HG02885 (cell line): ENCODE data around the gene OR10C1.

Experiments
- ATAC-seq: cut with Tn5 transposase; IDR thresholded peaks from one replicate; pipeline ENCODE4 v1.9.1; 2021; ENCODE audit warnings: mild to moderate bottlenecking; ENCODE audit not compliant: unreplicated experiment, poor library complexity

The OR10C1 gene

GRCh38 chr6:29474996-29475395 lies 35.9 kb downstream of the OR10C1 start:
- no peak for ATAC-seq

DNA sequence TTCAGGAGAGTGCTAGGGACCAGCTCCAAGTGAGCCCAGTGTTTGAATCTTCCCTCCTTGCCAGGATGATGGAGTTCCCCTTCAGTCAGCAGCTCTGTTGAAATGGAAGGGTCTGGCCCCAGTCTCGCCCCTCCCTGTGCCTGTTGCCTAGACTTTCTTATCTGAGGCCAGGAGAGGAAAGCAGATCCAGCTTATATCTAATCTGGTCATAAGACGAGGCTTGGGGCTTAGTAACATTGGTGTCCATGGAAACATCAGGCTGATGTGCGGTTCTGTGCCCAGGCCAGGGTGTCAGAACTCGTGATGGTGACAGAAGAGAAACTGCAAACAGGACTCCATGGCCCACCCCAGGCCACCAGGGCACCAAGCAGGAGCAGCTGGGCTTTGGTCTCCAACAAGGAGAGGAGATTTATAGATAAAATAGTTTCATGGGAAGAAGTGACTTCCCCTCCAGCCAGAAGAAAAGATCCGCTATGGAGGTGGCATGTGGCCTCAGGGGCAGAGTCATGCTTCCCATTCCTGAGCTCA lies 38.9 kb downstream of the OR10C1 start:
- no peak for ATAC-seq

DNA sequence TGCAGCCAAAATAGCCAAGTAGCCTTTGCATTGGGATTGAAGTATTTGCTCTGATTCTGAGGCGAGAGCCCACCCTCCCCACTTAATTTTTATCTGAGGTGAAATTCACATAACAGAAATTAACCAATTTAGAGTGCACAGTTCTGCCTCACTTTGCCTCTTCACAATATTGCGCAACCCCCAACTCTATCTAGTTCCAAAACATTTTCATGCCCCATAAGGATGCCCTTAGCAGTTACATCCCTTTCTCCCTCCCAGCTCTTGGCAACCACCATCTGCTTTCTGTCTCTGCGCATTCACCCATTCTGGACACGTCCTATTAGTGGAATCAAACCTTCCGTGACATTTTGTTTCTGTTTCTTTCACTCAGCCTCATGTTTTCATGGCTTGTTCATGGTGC lies 39.6 kb downstream of the OR10C1 start:
- ATAC-seq, result no peak

- no peak for ATAC-seq
Observed at GRCh38 chr6:29479560-29479959, 40.5 kb downstream of the OR10C1 start.

DNA sequence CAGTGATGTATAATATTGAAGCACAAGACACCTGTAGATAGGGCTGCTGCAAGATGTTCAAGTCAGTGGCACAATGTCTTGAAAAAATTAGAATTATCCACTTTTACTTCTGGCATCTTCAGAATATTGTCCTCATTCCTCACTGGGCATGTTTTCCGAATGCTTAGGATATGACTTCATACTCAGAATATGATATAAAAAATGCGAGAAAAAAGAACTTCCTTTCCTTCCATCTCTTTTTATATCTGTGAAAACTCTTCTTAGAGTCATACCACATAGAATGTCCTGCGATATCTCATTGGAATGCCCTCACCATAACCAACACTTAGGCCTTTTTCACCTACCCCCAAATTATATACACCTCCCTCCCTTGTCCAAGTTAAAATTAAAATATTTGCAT lies 44.1 kb downstream of the OR10C1 start:
- ATAC-seq, result no peak

DNA sequence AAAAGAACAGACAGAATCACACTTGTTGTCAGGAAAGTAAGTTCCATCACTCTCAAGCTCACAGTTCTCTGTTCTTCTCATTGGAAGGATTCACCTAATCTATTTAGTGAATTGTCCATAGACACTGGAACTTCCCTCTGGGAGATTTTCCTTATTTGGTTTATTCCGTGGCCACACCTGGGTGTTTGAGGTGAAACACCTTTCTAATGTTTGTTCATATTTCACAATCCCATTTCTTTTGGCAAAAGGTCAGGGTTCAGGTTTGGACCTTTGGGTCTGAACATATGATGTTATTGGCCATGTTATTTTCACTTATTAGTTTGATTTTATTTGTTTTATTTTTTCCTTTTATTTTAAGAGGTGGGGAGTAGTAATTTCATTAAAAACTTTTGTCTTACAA lies 44.6 kb downstream of the OR10C1 start:
- no peak for ATAC-seq

- no peak for ATAC-seq
Observed at GRCh38 chr6:29486577-29486976, 47.5 kb downstream of the OR10C1 start.

DNA sequence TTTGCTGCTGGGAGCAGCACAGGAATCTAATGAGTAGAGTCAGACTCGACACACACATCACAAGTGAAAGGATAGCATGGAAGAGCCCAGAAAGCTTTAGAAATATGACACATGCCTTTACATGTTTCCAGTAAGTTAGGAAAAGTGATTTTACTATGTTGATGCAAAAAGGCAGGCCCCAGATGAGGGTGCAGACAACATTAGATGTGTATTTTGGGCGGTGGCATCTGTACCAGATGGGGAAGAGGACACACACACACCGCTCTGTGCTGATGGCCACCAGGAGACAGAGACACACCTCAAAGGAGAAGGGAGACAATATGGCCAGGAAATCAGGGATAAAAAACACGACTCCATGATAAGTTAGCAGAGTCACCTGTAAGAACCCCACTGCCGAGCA lies 48.0 kb downstream of the OR10C1 start:
- ATAC-seq, result no peak

DNA sequence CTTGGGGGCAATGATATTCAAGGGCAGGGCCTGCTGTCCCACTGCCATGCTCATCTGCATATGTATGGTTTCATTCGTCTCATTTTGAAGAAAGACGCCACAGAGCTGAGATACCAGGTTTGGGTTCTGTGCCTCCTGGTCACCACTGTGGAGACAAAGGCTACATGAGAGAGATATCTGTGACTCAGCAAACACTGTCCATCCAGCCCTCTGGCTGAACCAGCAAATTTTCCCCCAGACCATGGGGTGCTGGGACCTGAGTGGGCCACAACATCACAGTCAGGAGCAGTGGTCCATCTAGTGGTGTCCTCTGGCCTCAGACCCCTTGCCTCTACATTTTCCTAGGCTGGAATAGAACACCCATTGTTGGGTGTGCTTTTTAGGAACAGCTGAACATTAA lies 48.6 kb downstream of the OR10C1 start, which contains the start of gene MAS1L:
Gene MAS1L, minus strand, starts transcription at position 297 of the 400 bp plus-strand sequence. Its CDS starts 54 bp downstream, at position 243.
- ATAC-seq, result no peak

DNA sequence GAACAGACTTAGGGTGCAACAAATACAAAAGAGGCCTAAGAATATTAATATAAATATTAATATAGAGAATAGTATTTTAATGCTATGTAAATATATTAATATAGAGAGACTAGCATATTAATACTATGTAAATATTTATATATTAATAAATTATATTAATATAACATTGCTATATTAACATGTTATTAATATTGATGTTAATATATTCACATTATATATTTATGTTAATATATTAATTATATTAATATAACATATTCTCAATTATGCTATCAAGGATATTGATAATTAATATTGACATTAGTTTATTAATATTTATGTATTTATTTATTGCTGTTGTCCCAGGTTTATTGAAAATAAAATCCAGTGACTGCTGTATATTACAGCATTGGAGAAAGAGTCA lies 49.8 kb downstream of the OR10C1 start:
- ATAC-seq, result no peak

- no peak for ATAC-seq
Observed at GRCh38 chr6:29489286-29489685, 50.2 kb downstream of the OR10C1 start.

DNA sequence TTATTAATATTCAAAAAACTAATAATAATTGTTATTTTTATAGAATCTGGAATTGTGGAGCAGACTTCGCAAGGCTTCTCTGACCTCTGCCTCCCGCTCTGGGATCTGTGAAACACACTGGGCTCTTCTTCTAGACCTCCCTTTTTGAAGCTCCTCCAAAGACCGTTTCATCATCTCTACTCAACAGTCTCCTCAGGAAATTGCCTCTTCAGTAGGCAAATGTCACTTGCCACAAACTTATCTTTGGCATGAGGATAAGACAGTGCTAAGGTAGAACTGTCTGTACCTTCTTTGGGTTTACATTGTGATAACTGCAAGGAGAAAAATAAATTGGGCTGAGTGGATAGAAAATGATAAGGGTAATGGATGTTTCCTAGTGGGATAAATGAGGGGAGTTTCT lies 50.9 kb downstream of the OR10C1 start:
- no peak for ATAC-seq

DNA sequence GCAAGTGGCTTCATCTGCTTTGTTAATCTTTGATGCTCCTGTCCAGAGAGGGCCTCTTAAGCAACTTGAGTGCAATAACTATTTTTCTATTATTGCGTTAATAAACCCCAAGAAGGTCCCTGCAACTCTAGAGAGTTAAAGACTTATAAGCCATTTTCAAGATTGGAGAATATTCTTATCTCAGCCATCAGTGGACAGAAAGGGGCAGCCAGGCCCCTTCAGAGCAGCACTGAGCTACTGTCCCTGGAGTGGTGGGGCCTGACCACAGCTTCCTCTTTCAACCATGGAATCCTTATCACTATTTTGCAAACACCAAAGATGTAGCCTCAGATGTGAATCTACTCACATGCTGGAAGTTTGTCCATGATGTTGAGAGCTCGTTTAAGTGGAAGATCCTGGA lies 51.4 kb downstream of the OR10C1 start:
- ATAC-seq, result no peak
